PC-3 (cell line): ENCODE data around the gene C2CD3. TPM values are rescaled to one million over a fixed set of nuclear protein-coding genes. Genes with fewer than 3 reads are reported as not detected.
A peak's percentile ranks its signal among the peaks of the same experiment; 100 is the strongest.

Source experiments
- ATAC-seq: fragments of 200-7000 bp; cut with Tn5 transposase; 2 replicates; pipeline ENCODE4 v1.9.1; 2020; ENCODE audit warnings: mild to moderate bottlenecking, moderate library complexity
- BruUV-seq: library from RNA; stranded (reverse); fragments of 400-500 nt; replicated peaks from 2 replicates; lab custom pipeline; 2021; lab: Mats Ljungman, UMichigan
- CTCF ChIA-PET: fragments of 300-600 bp; sonication (Branson Sonifier 250); formaldehyde crosslinking; loops from one replicate; lab custom pipeline; 2022; ENCODE audit warnings: antibody characterized with exemption; lab: Charles Lee
- POLR2A ChIA-PET: fragments of 300-600 bp; sonication (Branson Sonifier 250); formaldehyde crosslinking; loops from one replicate; lab custom pipeline; 2022; ENCODE audit warnings: antibody characterized with exemption; ENCODE audit not compliant: unreplicated experiment; lab: Charles Lee
- DNase-seq: peaks from one replicate; pipeline ENCODE4 v3.0.0-alpha.2; 2015
- H2AFZ ChIP-seq: fragments of 300-600 bp; sonication (generic); 2 replicates; pipeline ENCODE4 v1.6.0; 2016; ENCODE audit warnings: antibody characterized with exemption, low read length
- H3F3A ChIP-seq: fragments of 300-600 bp; sonication (generic); one replicate; pipeline ENCODE4 v1.6.0; 2017; ENCODE audit warnings: antibody characterized with exemption, low read length, control low read depth, mild to moderate bottlenecking; ENCODE audit not compliant: unreplicated experiment
- H3K27ac ChIP-seq: fragments of 300-600 bp; sonication (generic); 2 replicates; pipeline ENCODE4 v1.5.1; 2016; ENCODE audit warnings: mild to moderate bottlenecking, low read length
- H3K27me3 ChIP-seq: fragments of 300-600 bp; sonication (generic); 2 replicates; pipeline ENCODE4 v1.6.1; 2016; ENCODE audit warnings: low read length, mixed read lengths
- H3K36me3 ChIP-seq: fragments of 300-600 bp; sonication (generic); 2 replicates; pipeline ENCODE4 v1.6.1; 2016; ENCODE audit warnings: low read depth, mixed run types, low read length, mixed read lengths
- H3K4me1 ChIP-seq: fragments of 300-600 bp; sonication (generic); 2 replicates; pipeline ENCODE4 v1.5.1; 2016; ENCODE audit warnings: low read length; ENCODE audit not compliant: insufficient read depth
- H3K4me2 ChIP-seq: fragments of 300-600 bp; sonication (generic); 2 replicates; pipeline ENCODE4 v1.6.0; 2016; ENCODE audit warnings: low read length
- H3K4me3 ChIP-seq: fragments of 300-600 bp; sonication (generic); 2 replicates; pipeline ENCODE4 v1.5.1; 2016; ENCODE audit warnings: mild to moderate bottlenecking, low read length, mixed read lengths
- H3K79me2 ChIP-seq: fragments of 300-600 bp; sonication (generic); 2 replicates; pipeline ENCODE4 v1.6.1; 2017; ENCODE audit warnings: low read length, mixed read lengths
- H3K9ac ChIP-seq: fragments of 300-600 bp; sonication (generic); 2 replicates; pipeline ENCODE4 v1.6.0; 2016; ENCODE audit warnings: mild to moderate bottlenecking, low read length
- H3K9me2 ChIP-seq: fragments of 300-600 bp; sonication (generic); replicated peaks from 2 replicates; pipeline ENCODE4 v1.6.1; 2016; ENCODE audit warnings: mixed run types, low read length, mixed read lengths
- H3K9me3 ChIP-seq: fragments of 300-600 bp; sonication (generic); 2 replicates; pipeline ENCODE4 v1.6.1; 2016; ENCODE audit warnings: low read length, mixed read lengths
- H4K20me1 ChIP-seq: fragments of 300-600 bp; sonication (generic); 2 replicates; pipeline ENCODE4 v1.6.1; 2016; ENCODE audit warnings: low read length, mixed read lengths
- CTCF ChIP-seq: fragments of 300-600 bp; sonication (generic); conservative IDR thresholded peaks from 2 replicates; pipeline ENCODE4 v1.5.1; 2017; ENCODE audit warnings: antibody characterized with exemption, low read depth, mild to moderate bottlenecking, low read length
- EZH2 ChIP-seq: fragments of 300-600 bp; sonication (generic); IDR thresholded peaks from one replicate; pipeline ENCODE4 v1.6.1; 2017; ENCODE audit warnings: antibody characterized with exemption, mild to moderate bottlenecking, low read length; ENCODE audit not compliant: unreplicated experiment
- EZH2phosphoT487 ChIP-seq: fragments of 300-600 bp; sonication (generic); IDR thresholded peaks from 2 replicates; pipeline ENCODE4 v1.6.1; 2018; ENCODE audit warnings: mild to moderate bottlenecking, antibody characterized with exemption, low read length, borderline replicate concordance
- intact Hi-C: fragments of 100-400 bp; cut with micrococcal nuclease; formaldehyde crosslinking; loops from 2 replicates; pipeline ENCODE4 v1.9.0; 2023
- total RNA-seq: library from RNA; depleted of rRNA; stranded (reverse); fragments of >200 nt; gene quantifications from 2 replicates; pipeline ENCODE4 v1.2.3, GENCODE V29; 2014

C2CD3 gene
- total RNA-seq, 1 experiment from 2014 or later, result 27.3 TPM

GRCh38 chr11:74144592-74144991 is 26.2 kb downstream of the C2CD3 start:
- DNase-seq, result no peak
- H3K4me2 ChIP-seq, result no peak overlapping the region
- no peak overlapping the region for H2AFZ ChIP-seq
- ChIA-PET POLR2A (no interaction called here), CTCF (no interaction called here)
- peaks cover 52% of the 10 kb centered on the region for H3K4me1 ChIP-seq
- H3K36me3 ChIP-seq, result no peaks in the 10 kb centered on the region
- H3K79me2 ChIP-seq, result peaks cover 17% of the 10 kb centered on the region; the same call in 1 of the 2 replicates
- no peak overlapping the region for H3K27ac ChIP-seq
- TF ChIP-seq EZH2phosphoT487, result no peak
- TF ChIP-seq EZH2, result no peak
- no peak for TF ChIP-seq CTCF
- no peak overlapping the region for H3K4me3 ChIP-seq
- H3K9me3 ChIP-seq, result no peaks in the 10 kb centered on the region
- H3K9ac ChIP-seq, result no peak overlapping the region
- no peaks in the 10 kb centered on the region for H4K20me1 ChIP-seq
- intact Hi-C loops, result no loop called here
- no peaks in the 10 kb centered on the region for H3K9me2 ChIP-seq
- no peak for ATAC-seq
- H3K27me3 ChIP-seq, result no peaks in the 10 kb centered on the region
- H3F3A ChIP-seq, result peaks cover 4% of the 10 kb centered on the region
- BruUV-seq, result no TSS peak

- H3K4me3 ChIP-seq, result no peak overlapping the region
- ChIA-PET POLR2A (no interaction called here), CTCF (no interaction called here)
- no peaks in the 10 kb centered on the region for H3K27me3 ChIP-seq
- DNase-seq (peak; percentile 22), ATAC-seq (no peak)
- 0 out of 2 replicates have a peak, but pooled peaks cover 3% of the 10 kb centered on the region for H3K36me3 ChIP-seq
- intact Hi-C loops, result no loop called here
- no peak for TF ChIP-seq EZH2
- no peak for TF ChIP-seq CTCF
- TF ChIP-seq EZH2phosphoT487, result no peak
- H4K20me1 ChIP-seq, result no peaks in the 10 kb centered on the region
- no peak overlapping the region for H3K27ac ChIP-seq
- no peak overlapping the region for H3K4me2 ChIP-seq
- peaks cover 54% of the 10 kb centered on the region for H3K4me1 ChIP-seq
- H3F3A ChIP-seq, result peaks cover 12% of the 10 kb centered on the region
- H2AFZ ChIP-seq, result no peak overlapping the region
- H3K9me3 ChIP-seq, result no peaks in the 10 kb centered on the region
- no TSS peak for BruUV-seq
- H3K9ac ChIP-seq, result no peak overlapping the region
- H3K9me2 ChIP-seq, result no peaks in the 10 kb centered on the region
- H3K79me2 ChIP-seq, result 0 out of 2 replicates have a peak, but pooled peaks cover 10% of the 10 kb centered on the region
Measured at GRCh38 chr11:74142624-74143023, 28.2 kb downstream of the C2CD3 start.

GRCh38 chr11:74141908-74142307 is 28.9 kb downstream of the C2CD3 start:
- CTCF ChIA-PET, result no interaction called here
- H3K4me2 ChIP-seq, result peak overlapping the region; percentile 3; the same call in 1 of the 2 replicates
- no peak for ATAC-seq
- H3K27me3 ChIP-seq, result no peaks in the 10 kb centered on the region
- H2AFZ ChIP-seq, result no peak overlapping the region
- no peak for DNase-seq
- H3K36me3 ChIP-seq, result 0 out of 2 replicates have a peak, but pooled peaks cover 3% of the 10 kb centered on the region
- H3K79me2 ChIP-seq, result 0 out of 2 replicates have a peak, but pooled peaks cover 10% of the 10 kb centered on the region
- POLR2A ChIA-PET, result no interaction called here
- no peaks in the 10 kb centered on the region for H3K9me3 ChIP-seq
- no peak overlapping the region for H3K9ac ChIP-seq
- BruUV-seq, result no TSS peak
- TF ChIP-seq EZH2phosphoT487, result no peak
- no peak for TF ChIP-seq EZH2
- TF ChIP-seq CTCF, result no peak
- H3F3A ChIP-seq, result peaks cover 12% of the 10 kb centered on the region
- no peaks in the 10 kb centered on the region for H3K9me2 ChIP-seq
- peak overlapping the region; percentile 26; the same call in 1 of the 2 replicates for H3K27ac ChIP-seq
- no peak overlapping the region for H3K4me3 ChIP-seq
- peaks cover 49% of the 10 kb centered on the region for H3K4me1 ChIP-seq
- H4K20me1 ChIP-seq, result no peaks in the 10 kb centered on the region
- intact Hi-C loops, result no loop called here
